NCI-H1105 (cell line): Measurements from ENCODE around the gene ANKRD24.
"Not testable (repeated sequence)": the region's sequence is repeated elsewhere in the genome, so short reads cannot be mapped to it uniquely, and the experiment has no call there.

Experiments used
- DNase-seq: peaks from one replicate; lab custom pipeline; 2025; lab: John Stamatoyannopoulos, UW

The ANKRD24 gene

GRCh38 chr19:4230237-4230636, 47.7 kb downstream of the ANKRD24 start:
- DNase-seq: not testable (repeated sequence)

DNA sequence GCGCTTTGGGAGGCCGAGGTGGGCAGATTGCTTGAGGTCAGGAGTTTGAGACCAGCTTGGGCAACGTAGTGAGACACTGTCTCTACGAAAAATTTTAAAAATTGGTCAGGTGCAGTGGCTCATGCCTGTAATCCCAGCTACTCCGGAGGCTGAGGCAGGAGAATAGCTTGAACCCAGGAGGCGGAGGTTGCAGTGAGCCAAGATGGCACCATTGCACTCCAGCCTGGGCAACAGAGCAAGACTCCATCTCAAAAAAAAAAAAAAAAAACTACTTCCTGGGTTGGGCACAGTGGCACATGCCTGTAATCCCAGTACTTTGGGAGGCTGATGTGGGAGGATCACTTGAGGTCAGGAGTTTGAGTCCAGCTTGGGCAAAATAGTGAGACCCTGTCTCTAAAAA, 49.0 kb downstream of the ANKRD24 start:
- DNase-seq: not testable (repeated sequence)

- not testable (repeated sequence) for DNase-seq
These were observed 49.6 kb downstream of the ANKRD24 start for GRCh38 chr19:4232139-4232538.

- DNase-seq: no peak
These were observed 50.3 kb downstream of the ANKRD24 start for GRCh38 chr19:4232614-4233281.

DNA sequence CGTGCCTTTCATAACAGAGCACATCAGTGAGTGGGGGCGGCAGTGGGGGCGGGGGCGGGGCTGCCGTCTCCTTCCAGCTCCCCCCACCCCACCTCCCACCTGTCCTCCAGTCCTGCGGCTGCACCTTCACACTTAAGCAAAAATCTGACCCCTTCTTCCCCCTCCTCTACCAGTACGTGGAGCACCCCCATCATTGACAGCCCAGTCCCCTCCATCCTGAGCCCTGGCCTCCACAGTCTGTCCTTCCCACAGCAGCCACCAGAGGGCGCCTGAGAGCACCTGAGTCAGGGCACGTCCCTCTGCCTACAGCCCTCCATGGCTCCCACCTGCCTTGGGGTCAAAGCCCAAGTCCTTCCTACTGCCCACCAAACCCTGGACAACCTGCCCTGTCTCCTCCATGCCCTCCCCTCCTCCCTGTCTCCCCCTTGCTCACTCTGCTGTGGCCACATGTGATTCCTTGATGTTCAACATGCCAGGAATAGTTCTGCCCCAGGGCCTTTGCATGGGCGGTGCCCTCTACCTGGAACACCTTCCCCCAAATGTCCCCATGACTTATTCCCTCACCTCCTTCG, 50.9 kb downstream of the ANKRD24 start:
- no peak for DNase-seq

DNA sequence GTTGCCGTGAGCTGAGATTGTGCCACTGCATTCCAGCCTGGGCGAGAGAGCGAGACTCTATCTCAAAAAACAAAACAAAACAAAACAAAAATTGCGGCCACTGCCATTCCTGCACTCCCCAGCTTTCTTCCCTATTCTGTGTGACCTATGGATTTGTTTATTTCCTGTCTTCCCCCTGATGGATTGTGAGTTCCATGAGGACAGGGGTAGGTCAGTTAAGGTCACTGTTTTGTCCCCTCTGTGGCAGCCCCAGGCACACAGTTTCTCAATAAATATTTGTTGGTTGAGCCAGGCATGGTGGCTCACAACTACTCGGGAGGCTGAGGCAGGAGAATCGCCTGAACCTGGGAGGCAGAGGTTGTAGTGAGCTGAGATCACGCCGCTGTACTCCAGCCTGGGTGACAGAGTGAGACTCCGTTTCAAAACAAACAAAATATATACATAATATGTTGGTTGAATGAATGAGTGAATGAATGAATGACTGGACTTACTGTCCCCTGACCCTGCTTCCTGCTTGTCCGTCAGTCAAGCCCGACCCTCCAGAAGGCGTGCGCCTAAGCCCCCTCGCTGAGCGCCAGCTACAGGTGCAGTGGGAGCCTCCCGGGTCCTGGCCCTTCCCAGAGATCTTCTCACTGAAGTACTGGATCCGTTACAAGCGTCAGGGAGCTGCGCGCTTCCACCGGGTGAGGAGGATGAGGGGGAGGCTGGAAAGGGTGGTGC, 51.8 kb downstream of the ANKRD24 start:
- no peak for DNase-seq

- no peak for DNase-seq
These were observed 52.3 kb downstream of the ANKRD24 start for GRCh38 chr19:4234862-4235201.

GRCh38 chr19:4237510-4237909, 55.0 kb downstream of the ANKRD24 start:
- DNase-seq: not testable (repeated sequence)

DNA sequence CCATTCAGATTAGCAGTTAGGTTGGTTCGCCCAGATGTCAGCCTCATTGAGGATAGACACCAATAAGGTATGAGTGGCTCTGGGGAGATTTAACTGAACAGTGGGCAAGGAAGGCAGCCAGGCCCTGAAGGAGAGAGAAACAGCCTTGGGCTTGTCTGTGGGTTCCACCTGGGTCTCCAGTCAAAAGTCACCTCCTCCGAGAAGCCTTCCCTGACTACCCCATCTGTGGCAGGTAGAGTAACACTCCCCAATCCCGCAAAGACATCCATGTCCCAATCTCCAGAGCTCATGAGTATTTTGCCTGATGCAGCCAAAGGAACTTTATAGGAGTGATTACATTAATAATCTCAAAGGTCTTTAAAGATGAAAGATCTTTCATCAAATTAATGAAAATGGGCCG, 56.3 kb downstream of the ANKRD24 start:
- no peak for DNase-seq

GRCh38 chr19:4241824-4242430, 59.4 kb downstream of the ANKRD24 start:
- DNase-seq: no peak

DNA sequence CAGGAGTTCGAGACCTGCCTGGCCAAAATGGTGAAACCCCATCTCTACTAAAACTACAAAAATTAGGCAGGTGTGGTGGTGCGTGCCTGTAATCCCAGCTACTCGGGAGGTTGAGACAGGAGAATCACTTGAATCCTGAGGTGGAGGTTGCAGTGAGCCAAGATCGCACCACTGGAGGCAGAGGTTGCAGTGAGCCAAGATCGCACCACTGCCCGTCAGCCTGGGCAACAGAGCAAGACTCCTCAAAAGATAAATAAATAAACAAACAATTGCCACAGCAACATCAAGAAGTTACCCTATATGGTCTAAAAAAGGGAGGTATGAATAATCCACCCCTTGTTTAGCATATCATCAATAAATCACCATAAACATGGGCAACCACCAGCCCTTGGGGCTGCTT, 63.4 kb downstream of the ANKRD24 start:
- DNase-seq: not testable (repeated sequence)

GRCh38 chr19:4246767-4247593, 64.5 kb downstream of the ANKRD24 start, which contains the start of gene YJU2:
TSS of gene YJU2 (plus strand) at chr19:4247080. CDS start at chr19:4247147, 67 bp downstream.
- peak; percentile 99 for DNase-seq

- DNase-seq: no peak
These were observed 74.1 kb downstream of the ANKRD24 start for GRCh38 chr19:4256563-4256962.

- no peak for DNase-seq
These were observed 74.5 kb downstream of the ANKRD24 start for GRCh38 chr19:4257025-4257424.

DNA sequence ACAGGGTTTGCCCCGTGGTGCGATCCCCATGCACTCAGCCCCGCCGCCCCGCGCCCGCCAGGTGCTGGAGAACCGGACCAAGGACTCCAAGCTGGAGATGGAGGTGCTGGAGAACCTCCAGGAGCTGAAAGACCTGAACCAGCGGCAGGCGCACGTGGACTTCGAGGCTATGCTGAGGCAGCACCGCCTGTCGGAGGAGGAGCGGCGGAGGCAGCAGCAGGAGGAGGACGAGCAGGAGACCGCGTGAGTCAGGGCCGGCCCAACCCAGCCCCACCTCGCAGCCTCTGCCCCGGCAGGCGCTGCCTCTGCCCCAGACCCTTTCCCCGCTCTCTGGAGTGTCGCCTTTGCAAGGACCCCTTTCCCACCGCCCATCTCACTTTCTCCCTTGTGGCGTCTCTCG, 75.7 kb downstream of the ANKRD24 start:
- no peak for DNase-seq

DNA sequence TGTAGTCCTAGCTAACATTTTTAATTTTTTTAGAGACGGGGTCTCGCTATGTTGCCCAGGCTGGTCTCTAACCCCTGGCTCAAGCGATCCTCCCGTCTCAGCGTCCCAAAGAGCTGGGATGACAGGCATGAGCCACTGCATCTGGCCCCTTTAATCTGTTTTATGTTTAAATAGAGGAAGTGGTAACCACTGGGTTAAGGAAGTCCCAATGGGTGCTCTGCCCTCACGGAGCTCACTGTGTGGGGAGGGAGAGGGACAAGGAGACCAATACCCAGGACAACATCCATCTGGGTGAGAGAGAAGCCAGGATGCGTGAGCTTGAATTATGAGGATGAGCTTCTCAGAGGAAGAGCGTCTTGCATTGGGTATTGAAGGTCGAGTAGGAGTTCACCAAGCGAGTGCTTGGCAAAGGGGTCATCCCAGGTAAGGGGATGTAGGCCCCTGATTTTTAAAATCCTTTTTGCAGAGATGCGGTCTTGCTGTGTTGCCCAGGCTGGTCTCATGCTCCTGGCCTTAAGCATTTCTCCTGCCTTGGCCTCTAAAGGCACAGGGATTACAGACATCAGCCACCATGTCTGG, 78.2 kb downstream of the ANKRD24 start:
- DNase-seq: no peak

GRCh38 chr19:4264812-4265211, 82.3 kb downstream of the ANKRD24 start:
- no peak for DNase-seq

- no peak for DNase-seq
These were observed 83.9 kb downstream of the ANKRD24 start for GRCh38 chr19:4266253-4267000.

DNA sequence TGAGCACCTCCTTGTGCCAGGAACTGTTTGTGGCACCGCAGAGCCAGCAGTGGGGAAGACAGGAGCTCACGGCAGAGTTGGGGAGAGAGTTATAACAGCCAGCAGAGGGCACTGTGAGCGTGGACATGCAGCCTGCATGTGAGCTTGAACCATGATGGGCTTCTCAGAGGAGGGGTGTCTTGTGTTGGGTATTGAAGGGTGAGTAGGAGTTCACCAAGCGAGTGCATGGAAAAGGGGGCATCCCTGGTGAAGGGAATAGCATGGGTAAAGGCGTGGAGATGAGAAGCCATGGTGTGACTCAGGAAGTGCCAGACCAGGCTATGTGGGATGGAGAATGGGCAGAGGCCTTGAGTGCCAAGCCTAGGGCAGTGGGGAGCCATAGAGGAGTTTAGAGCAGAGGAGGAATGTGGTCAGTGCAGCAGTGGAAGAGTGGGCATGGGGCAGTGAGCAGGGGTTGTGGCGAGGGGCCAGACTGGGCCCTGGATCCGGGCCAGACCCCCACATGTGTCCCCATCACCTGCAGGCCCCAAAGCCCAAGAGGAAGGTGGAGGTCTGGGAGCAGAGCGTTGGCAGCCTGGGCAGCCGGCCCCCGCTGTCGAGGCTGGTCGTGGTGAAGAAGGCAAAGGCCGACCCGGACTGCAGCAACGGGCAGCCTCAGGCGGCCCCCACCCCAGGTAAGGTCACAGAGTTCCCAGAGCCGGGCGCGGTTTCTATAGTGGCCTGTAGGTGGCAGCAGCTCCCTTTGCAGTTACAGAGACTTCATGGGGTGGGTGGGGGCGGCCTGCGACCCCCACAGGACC, 84.8 kb downstream of the ANKRD24 start:
- DNase-seq: no peak
